AG04450 (cell line): Measurements from ENCODE around the gene OSBPL3. TPM values are rescaled to one million over a fixed set of nuclear protein-coding genes. Genes with fewer than 3 reads are reported as not detected.
A peak's percentile ranks its signal among the peaks of the same experiment; 100 is the strongest.

Experiments
- CTCF ChIA-PET: fragments of 300-600, 350-600 bp; formaldehyde crosslinking; extraction: SDS; loops from one replicate; lab custom pipeline; 2022; ENCODE audit warnings: antibody characterized with exemption, inconsistent platforms; lab: Charles Lee
- POLR2A ChIA-PET: fragments of 350-600 bp; formaldehyde crosslinking; extraction: SDS; loops from one replicate; lab custom pipeline; 2021; ENCODE audit warnings: antibody characterized with exemption, inconsistent platforms; lab: Yijun Ruan, JAX
- DNase-seq: peaks from one replicate; pipeline ENCODE4 v3.0.0-alpha.2; 2011; ENCODE audit warnings: low read depth, low spot score
- H3K27ac ChIP-seq: one replicate; pipeline ENCODE4 v1.5.1; 2012; ENCODE audit warnings: low read depth, low read length, control low read depth
- H3K27me3 ChIP-seq: one replicate; pipeline ENCODE4 v1.6.0; 2012; ENCODE audit warnings: low read length; ENCODE audit not compliant: control insufficient read depth, insufficient read depth
- H3K4me3 ChIP-seq: 2 replicates; pipeline ENCODE4 v1.5.1; 2011; ENCODE audit warnings: mild to moderate bottlenecking, low read depth, low read length, control low read depth
- H3K9me3 ChIP-seq: 2 replicates; pipeline ENCODE4 v1.5.1; 2012; ENCODE audit warnings: low read length; ENCODE audit not compliant: control insufficient read depth, insufficient read depth
- polyA minus RNA-seq: library from RNA; depleted of rRNA, polyadenylated mRNA; stranded (reverse); fragments of >200 nt; gene quantifications from 2 replicates; pipeline ENCODE4 v1.2.3, GENCODE V29; 2011; rRNA and poly(A)+ RNA removed
- polyA plus RNA-seq: library from polyadenylated mRNA; depleted of rRNA; stranded (reverse); fragments of >200 nt; gene quantifications from 2 replicates; pipeline ENCODE4 v1.2.3, GENCODE V29; 2011; rRNA removed
- TF ChIP-seq, protein P1 (sequence below): IDR thresholded peaks from 2 replicates; pipeline ENCODE4 v1.5.1; 2011; ENCODE audit warnings: low read depth, low read length, control low read depth, inconsistent platforms

Gene OSBPL3, protein sequence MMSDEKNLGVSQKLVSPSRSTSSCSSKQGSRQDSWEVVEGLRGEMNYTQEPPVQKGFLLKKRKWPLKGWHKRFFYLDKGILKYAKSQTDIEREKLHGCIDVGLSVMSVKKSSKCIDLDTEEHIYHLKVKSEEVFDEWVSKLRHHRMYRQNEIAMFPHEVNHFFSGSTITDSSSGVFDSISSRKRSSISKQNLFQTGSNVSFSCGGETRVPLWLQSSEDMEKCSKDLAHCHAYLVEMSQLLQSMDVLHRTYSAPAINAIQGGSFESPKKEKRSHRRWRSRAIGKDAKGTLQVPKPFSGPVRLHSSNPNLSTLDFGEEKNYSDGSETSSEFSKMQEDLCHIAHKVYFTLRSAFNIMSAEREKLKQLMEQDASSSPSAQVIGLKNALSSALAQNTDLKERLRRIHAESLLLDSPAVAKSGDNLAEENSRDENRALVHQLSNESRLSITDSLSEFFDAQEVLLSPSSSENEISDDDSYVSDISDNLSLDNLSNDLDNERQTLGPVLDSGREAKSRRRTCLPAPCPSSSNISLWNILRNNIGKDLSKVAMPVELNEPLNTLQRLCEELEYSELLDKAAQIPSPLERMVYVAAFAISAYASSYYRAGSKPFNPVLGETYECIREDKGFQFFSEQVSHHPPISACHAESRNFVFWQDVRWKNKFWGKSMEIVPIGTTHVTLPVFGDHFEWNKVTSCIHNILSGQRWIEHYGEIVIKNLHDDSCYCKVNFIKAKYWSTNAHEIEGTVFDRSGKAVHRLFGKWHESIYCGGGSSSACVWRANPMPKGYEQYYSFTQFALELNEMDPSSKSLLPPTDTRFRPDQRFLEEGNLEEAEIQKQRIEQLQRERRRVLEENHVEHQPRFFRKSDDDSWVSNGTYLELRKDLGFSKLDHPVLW
- polyA plus RNA-seq = 33.3 and 37.8 TPM in 2 replicates
- 33.8 and 50.7 TPM in 2 replicates for polyA minus RNA-seq

DNA sequence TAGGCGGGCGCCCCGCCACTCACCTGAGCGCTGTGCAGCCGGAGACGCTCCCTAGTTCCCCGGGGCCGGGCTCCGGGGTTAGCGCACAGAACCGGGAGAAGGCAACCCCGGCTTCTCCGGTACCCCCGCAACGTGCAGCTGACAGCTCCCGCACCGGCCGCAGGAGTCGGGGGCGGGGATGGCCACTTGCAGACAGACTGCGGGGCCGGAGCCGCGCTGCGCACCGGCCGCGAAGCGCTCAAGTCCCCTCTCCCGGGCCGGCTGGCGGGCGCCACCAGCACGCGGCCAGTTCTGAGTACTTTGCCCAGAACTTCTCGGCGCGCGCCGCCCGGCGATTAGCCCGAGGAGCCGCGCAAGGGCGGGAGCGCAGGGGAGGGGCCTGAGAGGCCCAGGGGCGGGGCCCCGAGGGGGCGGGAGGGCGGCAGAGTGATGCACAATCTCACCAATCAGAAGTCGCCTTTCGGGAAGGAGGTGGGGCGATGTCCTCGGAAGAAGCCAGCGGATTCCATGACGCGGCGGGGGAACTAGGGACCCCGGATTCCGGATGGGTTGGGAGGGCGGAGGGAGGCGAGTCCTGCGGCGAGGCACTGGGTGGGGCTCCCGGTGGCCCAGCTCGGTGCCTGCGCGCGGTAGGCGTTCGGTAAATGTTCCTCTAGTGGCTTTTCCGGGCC is at the start of gene OSBPL3:
Gene OSBPL3 (minus strand): TSS at position 316 of the 671 bp plus-strand sequence. CDS start 87,706 bp downstream, outside the sequence.
- ChIA-PET CTCF (interaction anchor here (0.6 to 4.6 kb wide), 11 partner anchors 10 to 167 kb away, joined by 3 to 36 read pairs (median 3); no protein-coding TSS in a partner anchor), POLR2A (interaction anchor here (0.5 to 1.5 kb wide), 7 partner anchors 28 to 159 kb away, joined by 3 to 6 read pairs (median 4); partner anchors contain the start of gene CYCS)
- Histone ChIP-seq H3K27me3 (no peaks in the 10 kb centered on the region), H3K4me3 (peak within 1 kb of the TSS; percentile 79), H3K9me3 (no peaks in the 10 kb centered on the region; the same call in 1 of the 2 replicates), H3K27ac (peak within 1 kb of the TSS; percentile 91)
- TF ChIP-seq, protein P1, sequence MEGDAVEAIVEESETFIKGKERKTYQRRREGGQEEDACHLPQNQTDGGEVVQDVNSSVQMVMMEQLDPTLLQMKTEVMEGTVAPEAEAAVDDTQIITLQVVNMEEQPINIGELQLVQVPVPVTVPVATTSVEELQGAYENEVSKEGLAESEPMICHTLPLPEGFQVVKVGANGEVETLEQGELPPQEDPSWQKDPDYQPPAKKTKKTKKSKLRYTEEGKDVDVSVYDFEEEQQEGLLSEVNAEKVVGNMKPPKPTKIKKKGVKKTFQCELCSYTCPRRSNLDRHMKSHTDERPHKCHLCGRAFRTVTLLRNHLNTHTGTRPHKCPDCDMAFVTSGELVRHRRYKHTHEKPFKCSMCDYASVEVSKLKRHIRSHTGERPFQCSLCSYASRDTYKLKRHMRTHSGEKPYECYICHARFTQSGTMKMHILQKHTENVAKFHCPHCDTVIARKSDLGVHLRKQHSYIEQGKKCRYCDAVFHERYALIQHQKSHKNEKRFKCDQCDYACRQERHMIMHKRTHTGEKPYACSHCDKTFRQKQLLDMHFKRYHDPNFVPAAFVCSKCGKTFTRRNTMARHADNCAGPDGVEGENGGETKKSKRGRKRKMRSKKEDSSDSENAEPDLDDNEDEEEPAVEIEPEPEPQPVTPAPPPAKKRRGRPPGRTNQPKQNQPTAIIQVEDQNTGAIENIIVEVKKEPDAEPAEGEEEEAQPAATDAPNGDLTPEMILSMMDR = no peak
- peak; percentile 91 for DNase-seq

DNA sequence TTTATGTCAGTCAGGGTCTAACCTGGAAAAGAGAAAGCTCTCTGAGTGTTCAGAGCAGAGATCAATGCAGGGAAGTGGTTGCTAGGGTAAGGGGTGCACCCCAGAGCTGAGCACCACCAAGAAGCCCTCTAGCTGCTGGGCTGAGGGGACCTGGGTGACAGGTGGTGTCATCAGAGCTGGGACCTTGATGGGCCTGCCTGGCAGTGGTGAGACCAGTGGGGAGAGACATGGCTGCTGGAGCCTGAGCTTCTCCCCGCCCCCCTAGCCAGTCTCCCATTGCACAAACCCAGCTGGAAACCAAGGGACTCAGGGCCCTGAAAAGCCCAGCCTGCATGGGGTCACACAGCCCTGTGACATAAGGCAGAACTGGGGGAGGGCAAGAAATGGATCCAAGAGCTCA is 49.1 kb upstream of the OSBPL3 start:
- TF ChIP-seq, protein P1 = no peak
- CTCF ChIA-PET = interaction anchor here (0.8 to 1.8 kb wide), 3 partner anchors 65 to 217 kb away, joined by 4 to 5 read pairs (median 5); no protein-coding TSS in a partner anchor
- Histone ChIP-seq H3K27ac (peak overlapping the region; percentile 77), H3K4me3 (no peak overlapping the region), H3K9me3 (no peaks in the 10 kb centered on the region), H3K27me3 (no peaks in the 10 kb centered on the region)
- POLR2A ChIA-PET = interaction anchor here (0.5 kb wide), 1 partner anchor 23 kb away, joined by 4 read pairs; no protein-coding TSS in a partner anchor
- DNase-seq = no peak

DNA sequence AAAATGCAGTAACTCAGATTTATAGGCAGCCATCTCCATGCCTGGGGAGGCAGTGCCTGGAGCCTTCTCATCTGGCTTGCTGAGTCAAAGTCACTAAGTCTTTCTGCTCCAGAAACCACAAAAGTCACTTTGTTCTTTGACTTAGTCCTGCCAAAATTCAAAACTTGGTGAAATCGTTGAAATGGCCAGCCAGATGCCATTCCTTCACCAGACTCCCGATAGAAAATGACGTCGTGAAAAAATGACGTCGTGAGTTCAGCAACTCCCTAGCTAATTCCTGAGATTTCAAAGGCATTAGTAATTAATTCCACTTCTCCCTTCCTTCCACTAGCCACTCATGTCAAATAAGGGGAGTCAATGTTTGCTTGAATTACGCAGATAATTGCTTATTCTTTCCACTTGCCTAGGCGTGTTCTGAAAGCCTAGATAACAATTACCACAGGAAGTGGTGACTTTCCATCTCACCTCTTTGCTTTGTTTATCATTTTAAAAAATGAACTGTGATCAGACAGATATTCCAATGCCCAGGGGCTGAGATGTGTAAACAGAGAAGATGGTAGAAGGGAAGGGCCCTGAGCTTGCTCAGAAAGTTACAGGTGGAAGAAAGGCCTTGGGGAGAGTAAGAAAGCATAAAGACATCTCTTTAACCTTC is 48.5 kb upstream of the OSBPL3 start:
- TF ChIP-seq, protein P1 = no peak
- ChIA-PET POLR2A (no interaction called here), CTCF (interaction anchor here (0.8 to 1.8 kb wide), 5 partner anchors 41 to 216 kb away, joined by 3 to 5 read pairs (median 3); partner anchors contain the start of gene OSBPL3)
- H3K27ac ChIP-seq = peak overlapping the region; percentile 77
- peak; percentile 63 for DNase-seq
- H3K27me3 ChIP-seq = no peaks in the 10 kb centered on the region
- no peak overlapping the region for H3K4me3 ChIP-seq
- H3K9me3 ChIP-seq = no peaks in the 10 kb centered on the region

DNA sequence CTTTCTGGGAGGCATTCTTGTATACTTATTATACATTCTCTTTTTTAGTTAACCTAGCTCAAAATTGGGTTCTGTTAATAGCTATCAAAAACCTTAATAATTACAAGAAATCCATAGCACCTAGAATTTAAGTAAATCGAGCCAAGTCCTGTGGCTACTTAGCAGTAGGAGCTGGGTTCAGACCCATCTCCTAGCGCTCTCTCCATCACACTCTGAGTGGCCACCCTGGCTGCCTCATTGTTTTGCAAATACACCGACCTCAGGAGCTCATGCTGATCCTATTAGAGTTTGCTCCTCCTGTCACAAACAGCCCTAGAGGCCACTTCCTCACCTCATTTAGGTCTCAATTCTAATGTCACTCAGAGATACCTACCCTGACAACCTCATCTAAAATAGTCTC is 46.2 kb upstream of the OSBPL3 start:
- ChIA-PET CTCF (interaction anchor here (0.9 kb wide), 1 partner anchor 43 kb away, joined by 3 read pairs; no protein-coding TSS in a partner anchor), POLR2A (interaction anchor here (0.6 kb wide), 1 partner anchor 16 kb away, joined by 3 read pairs; no protein-coding TSS in a partner anchor)
- TF ChIP-seq, protein P1 = no peak
- Histone ChIP-seq H3K27me3 (no peaks in the 10 kb centered on the region), H3K9me3 (no peaks in the 10 kb centered on the region), H3K27ac (no peak overlapping the region), H3K4me3 (no peak overlapping the region)
- no peak for DNase-seq
